ENCODE data around the gene PPP1R13L.
A peak's percentile ranks its signal among the peaks of the same experiment; 100 is the strongest.
"Not testable (repeated sequence)": the region's sequence is repeated elsewhere in the genome, so short reads cannot be mapped to it uniquely, and the experiment has no call there.

PPP1R13L gene

DNA sequence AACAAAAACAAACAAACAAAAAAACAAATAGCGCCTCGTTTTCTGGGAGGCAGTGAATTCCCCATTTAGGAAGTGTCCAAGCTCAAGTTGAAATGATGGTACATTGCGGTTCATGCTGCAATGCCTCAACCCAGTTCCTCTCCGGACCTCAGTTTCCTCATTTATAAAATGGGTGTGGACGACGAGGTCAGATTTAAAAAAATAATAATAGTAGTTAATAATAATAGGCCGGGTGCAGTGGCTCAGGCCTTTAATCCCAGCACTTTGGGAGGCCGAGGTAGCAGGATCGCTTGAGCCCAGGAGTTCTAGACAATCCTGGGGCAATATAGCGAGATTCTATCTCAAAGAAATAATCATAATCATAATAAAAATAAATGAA is 34.3 kb upstream of the PPP1R13L start:
- peaks cover 27% of the 10 kb centered on the region for H3F3A ChIP-seq (ENCODE audit: insufficient read depth, low read length)
- H3K4me2 ChIP-seq (ENCODE audit: low read depth, low read length), result peak overlapping the region; percentile 54; the same call in 1 of the 2 replicates
- H2AFZ ChIP-seq (ENCODE audit: low read length), result peak overlapping the region; percentile 58; the same call in 1 of the 2 replicates
- no peak for TF ChIP-seq EZH2phosphoT487 (IDR thresholded peaks at IDR 0.05; ENCODE audit: low read length)
- TF ChIP-seq, protein P1, sequence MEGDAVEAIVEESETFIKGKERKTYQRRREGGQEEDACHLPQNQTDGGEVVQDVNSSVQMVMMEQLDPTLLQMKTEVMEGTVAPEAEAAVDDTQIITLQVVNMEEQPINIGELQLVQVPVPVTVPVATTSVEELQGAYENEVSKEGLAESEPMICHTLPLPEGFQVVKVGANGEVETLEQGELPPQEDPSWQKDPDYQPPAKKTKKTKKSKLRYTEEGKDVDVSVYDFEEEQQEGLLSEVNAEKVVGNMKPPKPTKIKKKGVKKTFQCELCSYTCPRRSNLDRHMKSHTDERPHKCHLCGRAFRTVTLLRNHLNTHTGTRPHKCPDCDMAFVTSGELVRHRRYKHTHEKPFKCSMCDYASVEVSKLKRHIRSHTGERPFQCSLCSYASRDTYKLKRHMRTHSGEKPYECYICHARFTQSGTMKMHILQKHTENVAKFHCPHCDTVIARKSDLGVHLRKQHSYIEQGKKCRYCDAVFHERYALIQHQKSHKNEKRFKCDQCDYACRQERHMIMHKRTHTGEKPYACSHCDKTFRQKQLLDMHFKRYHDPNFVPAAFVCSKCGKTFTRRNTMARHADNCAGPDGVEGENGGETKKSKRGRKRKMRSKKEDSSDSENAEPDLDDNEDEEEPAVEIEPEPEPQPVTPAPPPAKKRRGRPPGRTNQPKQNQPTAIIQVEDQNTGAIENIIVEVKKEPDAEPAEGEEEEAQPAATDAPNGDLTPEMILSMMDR (IDR thresholded peaks at IDR 0.05; ENCODE audit: low read length), result no peak
- TF ChIP-seq EZH2 (optimal IDR thresholded peaks at IDR 0.05; ENCODE audit: low read depth, low read length), result no peak
- H3K79me2 ChIP-seq (ENCODE audit: low read length), result no peaks in the 10 kb centered on the region
- peak overlapping the region; percentile 51; the same call in 1 of the 2 replicates for H3K27ac ChIP-seq (ENCODE audit: low read length)
- no peaks in the 10 kb centered on the region for H4K20me1 ChIP-seq (ENCODE audit: insufficient read depth, low read length)
- H3K9me3 ChIP-seq (replicated peaks; ENCODE audit: insufficient read depth, low read length), result no peaks in the 10 kb centered on the region
- no peak for DNase-seq
- peak overlapping the region; percentile 68 for H3K4me3 ChIP-seq (ENCODE audit: low read length)
- peak overlapping the region; percentile 73; the same call in 1 of the 2 replicates for H3K9ac ChIP-seq (ENCODE audit: low read length)
- H3K9me2 ChIP-seq (replicated peaks; ENCODE audit: insufficient read depth, low read length), result no peaks in the 10 kb centered on the region
- no peaks in the 10 kb centered on the region for H3K36me3 ChIP-seq (replicated peaks; ENCODE audit: insufficient read depth, low read length)
- H3K27me3 ChIP-seq (replicated peaks; ENCODE audit: insufficient read depth, low read length), result no peaks in the 10 kb centered on the region
- H3K4me1 ChIP-seq (ENCODE audit: low read length), result peaks cover 13% of the 10 kb centered on the region

DNA sequence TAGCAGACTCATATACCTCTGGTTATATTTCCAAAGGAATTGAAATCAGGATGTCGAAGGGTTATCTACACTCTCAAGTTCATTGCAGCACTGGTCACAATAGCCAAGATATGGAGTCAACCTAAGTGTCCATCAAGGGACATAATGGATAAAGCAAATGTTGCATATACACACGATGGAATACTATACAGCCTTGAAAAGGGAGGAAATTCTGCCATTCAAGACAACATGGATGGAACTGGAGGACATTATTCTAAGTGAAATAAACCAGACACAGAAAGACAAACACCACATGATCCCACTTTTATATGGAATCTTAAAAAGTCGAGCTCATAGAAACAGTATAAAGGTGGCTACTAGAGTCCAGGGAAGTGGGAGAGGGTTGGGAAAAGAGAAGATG is 32.5 kb upstream of the PPP1R13L start:
- H3K27me3 ChIP-seq (replicated peaks; ENCODE audit: insufficient read depth, low read length), result no peaks in the 10 kb centered on the region
- no peak overlapping the region for H3K9ac ChIP-seq (ENCODE audit: low read length)
- H3K9me2 ChIP-seq (replicated peaks; ENCODE audit: insufficient read depth, low read length), result no peaks in the 10 kb centered on the region
- no peaks in the 10 kb centered on the region for H3K9me3 ChIP-seq (replicated peaks; ENCODE audit: insufficient read depth, low read length)
- no peak overlapping the region for H3K4me2 ChIP-seq (ENCODE audit: low read depth, low read length)
- H3K36me3 ChIP-seq (replicated peaks; ENCODE audit: insufficient read depth, low read length), result no peaks in the 10 kb centered on the region
- no peak overlapping the region for H3K4me3 ChIP-seq (ENCODE audit: low read length)
- no peak for TF ChIP-seq EZH2phosphoT487 (IDR thresholded peaks at IDR 0.05; ENCODE audit: low read length)
- no peaks in the 10 kb centered on the region for H3K79me2 ChIP-seq (ENCODE audit: low read length)
- H4K20me1 ChIP-seq (ENCODE audit: insufficient read depth, low read length), result no peaks in the 10 kb centered on the region
- H3K27ac ChIP-seq (ENCODE audit: low read length), result no peak overlapping the region
- DNase-seq, result no peak
- no peak overlapping the region for H2AFZ ChIP-seq (ENCODE audit: low read length)
- H3K4me1 ChIP-seq (ENCODE audit: low read length), result peaks cover 10% of the 10 kb centered on the region
- H3F3A ChIP-seq (ENCODE audit: insufficient read depth, low read length), result peaks cover 14% of the 10 kb centered on the region

DNA sequence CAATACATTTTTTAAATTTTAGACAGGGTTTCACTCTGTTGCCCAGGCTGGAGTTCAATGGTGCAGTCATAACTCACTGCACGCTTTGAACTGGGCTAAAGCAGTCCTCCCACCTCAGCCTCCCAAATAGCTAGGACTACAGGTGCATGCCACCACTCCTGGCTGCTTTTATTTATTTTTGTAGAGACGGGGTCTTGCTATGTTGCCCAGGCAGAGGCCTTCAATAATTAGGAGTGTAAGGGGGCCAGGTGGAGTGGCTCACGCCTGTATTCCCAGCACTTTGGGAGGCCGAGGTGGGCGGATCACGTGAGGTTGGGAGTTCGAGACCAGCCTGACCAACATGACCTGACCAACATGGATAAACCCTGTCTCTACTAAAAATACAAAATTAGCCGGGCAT is 27.7 kb upstream of the PPP1R13L start:
- not testable (repeated sequence) for H3K9me2 ChIP-seq (replicated peaks; ENCODE audit: insufficient read depth, low read length); H3K27ac ChIP-seq (ENCODE audit: low read length); H3K4me2 ChIP-seq (ENCODE audit: low read depth, low read length); H4K20me1 ChIP-seq (ENCODE audit: insufficient read depth, low read length); H3F3A ChIP-seq (ENCODE audit: insufficient read depth, low read length); H3K4me3 ChIP-seq (ENCODE audit: low read length); H3K9ac ChIP-seq (ENCODE audit: low read length); DNase-seq; H3K27me3 ChIP-seq (replicated peaks; ENCODE audit: insufficient read depth, low read length); H3K9me3 ChIP-seq (replicated peaks; ENCODE audit: insufficient read depth, low read length); H2AFZ ChIP-seq (ENCODE audit: low read length); H3K36me3 ChIP-seq (replicated peaks; ENCODE audit: insufficient read depth, low read length); H3K4me1 ChIP-seq (ENCODE audit: low read length); H3K79me2 ChIP-seq (ENCODE audit: low read length)

DNA sequence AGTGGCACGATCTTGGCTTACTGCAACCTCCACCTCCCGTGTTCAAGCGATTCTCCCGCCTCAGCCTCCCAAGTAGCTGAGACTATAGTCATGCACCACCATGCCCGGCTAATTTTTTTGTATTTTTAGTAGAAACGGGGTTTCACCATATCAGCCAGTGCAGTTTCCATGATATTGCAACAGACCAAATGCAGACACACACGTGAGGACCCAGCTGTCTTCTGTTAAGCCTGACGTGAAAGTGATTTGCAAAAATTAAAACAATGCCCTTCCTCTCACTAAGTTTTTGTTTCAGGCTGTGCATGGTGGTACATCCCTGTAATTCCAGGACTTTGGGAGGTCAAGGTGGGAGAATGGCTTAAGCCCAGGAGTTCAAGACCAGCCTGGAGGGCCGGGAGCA is 26.1 kb upstream of the PPP1R13L start:
- H3K36me3 ChIP-seq (replicated peaks; ENCODE audit: insufficient read depth, low read length), result not testable (repeated sequence)

DNA sequence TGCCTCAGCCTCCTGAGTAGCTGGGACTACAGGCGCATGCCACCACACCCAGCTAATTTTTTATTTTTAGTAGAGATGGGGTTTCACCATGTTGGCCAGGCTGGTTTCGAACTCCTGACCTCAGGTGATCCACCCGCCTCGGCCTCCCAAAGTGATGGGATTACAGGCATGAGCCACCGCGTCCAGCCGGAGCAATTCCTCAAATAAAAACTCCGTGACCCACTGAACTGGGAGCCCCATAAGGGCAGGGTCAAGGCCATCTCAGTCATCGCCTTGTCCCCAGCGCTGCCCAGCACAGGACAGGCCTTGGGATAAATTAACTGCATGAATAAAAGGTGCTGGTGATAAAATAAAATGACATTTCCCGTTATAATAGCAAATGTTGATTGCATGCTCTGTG is 25.0 kb upstream of the PPP1R13L start:
- DNase-seq; H3K27me3 ChIP-seq (replicated peaks; ENCODE audit: insufficient read depth, low read length); H3K9me3 ChIP-seq (replicated peaks; ENCODE audit: insufficient read depth, low read length); H3K4me1 ChIP-seq (ENCODE audit: low read length); H3K27ac ChIP-seq (ENCODE audit: low read length); H2AFZ ChIP-seq (ENCODE audit: low read length); H3K9ac ChIP-seq (ENCODE audit: low read length); H3K79me2 ChIP-seq (ENCODE audit: low read length); H3K4me3 ChIP-seq (ENCODE audit: low read length); H3K36me3 ChIP-seq (replicated peaks; ENCODE audit: insufficient read depth, low read length); H3K4me2 ChIP-seq (ENCODE audit: low read depth, low read length); H3K9me2 ChIP-seq (replicated peaks; ENCODE audit: insufficient read depth, low read length); H4K20me1 ChIP-seq (ENCODE audit: insufficient read depth, low read length): not testable (repeated sequence)
- H3F3A ChIP-seq (ENCODE audit: insufficient read depth, low read length), result peaks cover 16% of the 10 kb centered on the region; the same call in 1 of the 2 replicates

More for the DNA sequence above, 26.1 kb upstream of the PPP1R13L start:
- not testable (repeated sequence) for H3K9me2 ChIP-seq (replicated peaks; ENCODE audit: insufficient read depth, low read length); H3F3A ChIP-seq (ENCODE audit: insufficient read depth, low read length); H2AFZ ChIP-seq (ENCODE audit: low read length); DNase-seq; H3K27me3 ChIP-seq (replicated peaks; ENCODE audit: insufficient read depth, low read length); H3K4me3 ChIP-seq (ENCODE audit: low read length); H3K27ac ChIP-seq (ENCODE audit: low read length); H4K20me1 ChIP-seq (ENCODE audit: insufficient read depth, low read length); H3K9me3 ChIP-seq (replicated peaks; ENCODE audit: insufficient read depth, low read length); H3K4me1 ChIP-seq (ENCODE audit: low read length); H3K4me2 ChIP-seq (ENCODE audit: low read depth, low read length); H3K79me2 ChIP-seq (ENCODE audit: low read length); H3K9ac ChIP-seq (ENCODE audit: low read length)

Measured in MM.1S (cell line).